IMR-90 (cell line): Measurements from ENCODE around the gene KCNQ1. TPM values are rescaled to one million over a fixed set of nuclear protein-coding genes. Genes with fewer than 3 reads are reported as not detected.

ENCODE experiments used
- ATAC-seq: fragments of 200-7000 bp; cut with Tn5 transposase; 2 replicates; pipeline ENCODE4 v1.9.1; 2020; ENCODE audit warnings: low read depth, mild to moderate bottlenecking, moderate library complexity
- BruUV-seq: library from RNA; stranded (reverse); fragments of 400-500 nt; replicated peaks from 2 replicates; lab custom pipeline; 2021; lab: Mats Ljungman, UMichigan
- CTCF ChIA-PET: fragments of 300-600 bp; formaldehyde crosslinking; extraction: SDS; loops from one replicate; lab custom pipeline; 2021; ENCODE audit warnings: antibody characterized with exemption; lab: Yijun Ruan, JAX
- POLR2A ChIA-PET: fragments of 300-600 bp; sonication (Branson Sonifier 250); formaldehyde crosslinking; loops from one replicate; lab custom pipeline; 2022; ENCODE audit warnings: antibody characterized with exemption; ENCODE audit not compliant: unreplicated experiment; lab: Charles Lee
- DNase-seq: peaks from one replicate; pipeline ENCODE4 v3.0.0; 2013
- H2AFZ ChIP-seq: replicated peaks from 2 replicates; pipeline ENCODE3; 2013; ENCODE audit warnings: low read length, mild to moderate bottlenecking; ENCODE audit not compliant: poor library complexity
- H2AK5ac ChIP-seq: 2 replicates; pipeline ENCODE4 v1.6.1; 2013; ENCODE audit warnings: low read depth, low read length, inconsistent platforms
- H2AK9ac ChIP-seq: replicated peaks from 2 replicates; pipeline ENCODE3; 2013; ENCODE audit warnings: mild to moderate bottlenecking, low read depth, low read length, moderate library complexity; ENCODE audit not compliant: poor library complexity
- H2BK120ac ChIP-seq: 2 replicates; pipeline ENCODE4 v1.6.1; 2013; ENCODE audit warnings: low read depth, low read length, inconsistent platforms
- H2BK15ac ChIP-seq: 3 replicates; pipeline ENCODE4 v1.6.1; 2013; ENCODE audit warnings: low read depth, low read length, inconsistent platforms
- H2BK20ac ChIP-seq: 2 replicates; pipeline ENCODE4 v1.6.1; 2013; ENCODE audit warnings: low read depth, mild to moderate bottlenecking, inconsistent platforms, low read length, moderate library complexity
- H2BK5ac ChIP-seq: 2 replicates; pipeline ENCODE4 v1.6.1; 2013; ENCODE audit warnings: mild to moderate bottlenecking, low read depth, low read length, inconsistent platforms; ENCODE audit not compliant: poor library complexity, severe bottlenecking
- H3K14ac ChIP-seq: replicated peaks from 2 replicates; pipeline ENCODE4 v1.6.1; 2013; ENCODE audit warnings: low read depth, low read length, inconsistent platforms
- H3K18ac ChIP-seq: 2 replicates; pipeline ENCODE4 v1.6.1; 2013; ENCODE audit warnings: low read depth, low read length, control low read depth
- H3K23ac ChIP-seq: 2 replicates; pipeline ENCODE4 v1.6.1; 2013; ENCODE audit warnings: low read depth, low read length, inconsistent platforms
- H3K27ac ChIP-seq: 2 replicates; pipeline ENCODE4 v1.5.1; 2013; ENCODE audit warnings: mild to moderate bottlenecking, control low read depth, low read length; ENCODE audit not compliant: insufficient read depth
- H3K27me3 ChIP-seq: 2 replicates; pipeline ENCODE4 v1.6.1; 2013; ENCODE audit warnings: low read length; ENCODE audit not compliant: control insufficient read depth, insufficient read depth
- H3K36me3 ChIP-seq: 2 replicates; pipeline ENCODE4 v1.6.1; 2013; ENCODE audit warnings: low read length, mixed read lengths; ENCODE audit not compliant: control insufficient read depth, insufficient read depth
- H3K4ac ChIP-seq: 2 replicates; pipeline ENCODE4 v1.6.1; 2013; ENCODE audit warnings: low read depth, low read length, inconsistent platforms
- H3K4me1 ChIP-seq: 2 replicates; pipeline ENCODE4 v1.6.1; 2013; ENCODE audit warnings: low read length, mixed read lengths; ENCODE audit not compliant: control insufficient read depth, insufficient read depth
- H3K4me2 ChIP-seq: 2 replicates; pipeline ENCODE4 v1.6.1; 2013; ENCODE audit warnings: low read depth, mild to moderate bottlenecking, control low read depth, low read length, moderate library complexity
- H3K4me3 ChIP-seq: 2 replicates; pipeline ENCODE4 v1.5.1; 2013; ENCODE audit warnings: low read depth, mild to moderate bottlenecking, control low read depth, low read length, moderate library complexity; ENCODE audit not compliant: insufficient read depth
- H3K56ac ChIP-seq: 2 replicates; pipeline ENCODE4 v1.6.1; 2013; ENCODE audit warnings: low read length, inconsistent platforms; ENCODE audit not compliant: insufficient read depth; ENCODE audit errors: extremely low read depth
- H3K79me1 ChIP-seq, 2 experiments: 2 replicates each; pipeline ENCODE4 v1.6.1; 2013; ENCODE audit warnings: low read length in 2 of 2, inconsistent platforms in 1 of 2, low read depth in 1 of 2
- H3K9ac ChIP-seq: 2 replicates; pipeline ENCODE4 v1.6.1; 2013; ENCODE audit warnings: low read depth, low read length, control low read depth
- H3K9me1 ChIP-seq: 2 replicates; pipeline ENCODE4 v1.6.1; 2013; ENCODE audit warnings: low read length, inconsistent platforms; ENCODE audit not compliant: insufficient read depth
- H3K9me3 ChIP-seq: 2 replicates; pipeline ENCODE4 v1.6.1; 2013; ENCODE audit warnings: low read length; ENCODE audit not compliant: control insufficient read depth, insufficient read depth
- H4K20me1 ChIP-seq: 2 replicates; pipeline ENCODE4 v1.6.1; 2013; ENCODE audit warnings: low read length, inconsistent platforms; ENCODE audit not compliant: insufficient read depth
- H4K5ac ChIP-seq: 2 replicates; pipeline ENCODE4 v1.6.1; 2013; ENCODE audit warnings: mild to moderate bottlenecking, low read depth, low read length, control low read depth
- H4K8ac ChIP-seq, 2 experiments: 2 replicates each; pipeline ENCODE4 v1.6.1; 2013; ENCODE audit warnings: low read depth in 2 of 2, low read length in 2 of 2, control low read depth in 1 of 2, inconsistent platforms in 1 of 2
- H4K91ac ChIP-seq: 2 replicates; pipeline ENCODE4 v1.6.1; 2013; ENCODE audit warnings: low read depth, low read length, inconsistent platforms; ENCODE audit not compliant: insufficient read depth
- BHLHE40 ChIP-seq: fragments of 150-350 bp; IDR thresholded peaks from 2 replicates; pipeline ENCODE4 v1.6.1; 2016; ENCODE audit warnings: mild to moderate bottlenecking, low read depth, low read length
- CEBPB ChIP-seq: IDR thresholded peaks from 2 replicates; pipeline ENCODE4 v1.6.1; 2012; ENCODE audit warnings: low read depth, low read length, improper control_type of control experiment
- CHD1 ChIP-seq: IDR thresholded peaks from 2 replicates; pipeline ENCODE4 v1.6.1; 2012; ENCODE audit warnings: low read depth, low read length, improper control_type of control experiment
- ELK1 ChIP-seq: fragments of 150-350 bp; IDR thresholded peaks from 2 replicates; pipeline ENCODE4 v1.6.1; 2016; ENCODE audit warnings: low read depth, mild to moderate bottlenecking, low read length, moderate library complexity, borderline replicate concordance
- FOS ChIP-seq: fragments of 150-350 bp; IDR thresholded peaks from 2 replicates; pipeline ENCODE4 v1.6.1; 2016; ENCODE audit warnings: low read depth, low read length
- MAFK ChIP-seq: IDR thresholded peaks from 2 replicates; pipeline ENCODE4 v1.6.1; 2012; ENCODE audit warnings: low read depth, low read length, improper control_type of control experiment
- MAZ ChIP-seq: IDR thresholded peaks from 2 replicates; pipeline ENCODE4 v1.6.1; 2012; ENCODE audit warnings: low read depth, mild to moderate bottlenecking, low read length, improper control_type of control experiment, moderate library complexity, borderline replicate concordance
- MXI1 ChIP-seq: IDR thresholded peaks from 2 replicates; pipeline ENCODE4 v1.6.1; 2012; ENCODE audit warnings: low read depth, mild to moderate bottlenecking, low read length, moderate library complexity, borderline replicate concordance
- NFE2L2 ChIP-seq: fragments of 150-350 bp; IDR thresholded peaks from 2 replicates; pipeline ENCODE4 v1.6.1; 2016; ENCODE audit warnings: low read depth, mild to moderate bottlenecking, low read length
- POLR2A ChIP-seq: IDR thresholded peaks from 2 replicates; pipeline ENCODE4 v1.6.1; 2012; ENCODE audit warnings: mild to moderate bottlenecking, low read depth, low read length
- RAD21 ChIP-seq: IDR thresholded peaks from 2 replicates; pipeline ENCODE4 v1.6.1; 2012; ENCODE audit warnings: low read length, improper control_type of control experiment
- RCOR1 ChIP-seq: IDR thresholded peaks from 2 replicates; pipeline ENCODE4 v1.6.1; 2012; ENCODE audit warnings: mild to moderate bottlenecking, low read length, improper control_type of control experiment; ENCODE audit not compliant: insufficient replicate concordance
- RFX5 ChIP-seq: IDR thresholded peaks from 2 replicates; pipeline ENCODE4 v1.8.0; 2012; ENCODE audit warnings: low read depth, mild to moderate bottlenecking, low read length, moderate library complexity
- SMC3 ChIP-seq: fragments of 150-350 bp; IDR thresholded peaks from 2 replicates; pipeline ENCODE4 v1.6.1; 2016; ENCODE audit warnings: low read depth, mild to moderate bottlenecking, antibody characterized with exemption, low read length, moderate library complexity
- USF2 ChIP-seq: fragments of 150-350 bp; IDR thresholded peaks from 2 replicates; pipeline ENCODE4 v1.6.1; 2017; ENCODE audit warnings: mild to moderate bottlenecking, antibody characterized with exemption, low read length, low read depth
- WGBS, 2 experiments: methylation state at CpG; one replicate each; pipeline versions ENCODE4 v1.1.5 to v1.1.7; 2013; ENCODE audit warnings: missing lambda C conversion rate in 2 of 2; ENCODE audit not compliant: insufficient read length in 1 of 2; ENCODE audit errors: extremely low coverage in 2 of 2; 5-methylcytosine and 5-hydroxymethylcytosine counted together
- dilution Hi-C: fragments of 300-500 bp; cut with HindIII; formaldehyde crosslinking; loops from one replicate; pipeline ENCODE4 v1.14.3; 2018; ENCODE audit warnings: low sequenced_read_pairs; ENCODE audit not compliant: unreplicated experiment
- in situ Hi-C: fragments of 300-500 bp; cut with MboI; formaldehyde crosslinking; loops from 3 replicates; pipeline ENCODE4 v1.14.3; 2019; ENCODE audit warnings: low sequenced_read_pairs, inconsistent platforms, mixed read lengths
- intact Hi-C: fragments of 100-400 bp; cut with micrococcal nuclease; formaldehyde crosslinking; loops from 2 replicates; pipeline ENCODE4 v1.10.0; 2022
- polyA plus RNA-seq, 3 experiments: library from polyadenylated mRNA; depleted of rRNA; stranded (reverse); fragments of >200 nt; gene quantifications; 2 replicates each; pipeline ENCODE4 v1.2.3, GENCODE V29; 2012; ENCODE audit warnings: low replicate concordance in 1 of 3
- total RNA-seq: library from RNA; depleted of rRNA; stranded (reverse); fragments of >200 nt; gene quantifications from 2 replicates; pipeline ENCODE4 v1.2.3, GENCODE V29; 2012
- TF ChIP-seq, protein P1 (sequence below): conservative IDR thresholded peaks from 2 replicates; pipeline ENCODE4 v1.5.1; 2012; ENCODE audit warnings: mild to moderate bottlenecking, low read depth, low read length, improper control_type of control experiment

KCNQ1 gene
- total and polyA plus RNA-seq, 2 of the 4 experiments (the other 2 are of a cell fraction) = 0.07 TPM; not detected in 1

DNA sequence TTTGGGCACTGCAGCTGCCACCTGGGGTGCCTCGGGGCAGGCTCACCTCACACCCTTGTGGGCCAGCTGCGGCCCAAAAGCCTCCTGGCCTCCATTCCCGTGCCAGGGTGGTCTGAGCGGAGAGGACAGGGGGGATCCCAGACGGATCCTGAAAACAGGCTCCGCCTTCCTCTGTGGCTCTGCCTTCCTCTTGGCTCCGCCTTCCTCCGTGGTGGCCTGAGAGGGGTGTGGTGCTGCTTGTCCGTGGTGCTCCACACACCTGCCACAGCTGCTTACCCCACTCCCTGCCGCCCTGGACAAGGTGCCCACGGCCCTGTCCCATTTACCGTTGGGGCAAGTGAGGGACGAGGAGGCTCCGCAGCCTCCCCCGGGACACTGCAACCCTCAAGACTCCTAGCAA lies 278.1 kb downstream of the KCNQ1 start:
- H2BK120ac ChIP-seq = no peak overlapping the region
- no peak overlapping the region for H3K27ac ChIP-seq
- no peak overlapping the region for H3K23ac ChIP-seq
- H2AK5ac ChIP-seq = no peak overlapping the region
- H3K56ac ChIP-seq = no peak overlapping the region
- no peaks in the 10 kb centered on the region for H4K20me1 ChIP-seq
- no peak overlapping the region for H2AFZ ChIP-seq
- no peak overlapping the region for H2AK9ac ChIP-seq
- peaks cover 9% of the 10 kb centered on the region for H3K9me3 ChIP-seq
- no peak overlapping the region for H4K5ac ChIP-seq
- H2BK15ac ChIP-seq = no peak overlapping the region
- ChIA-PET CTCF (no interaction called here), POLR2A (no interaction called here)
- intact Hi-C loops (no loop called here), dilution Hi-C loops (no loop called here), in situ Hi-C loops (no loop called here)
- H2BK20ac ChIP-seq = no peak overlapping the region
- no peak overlapping the region for H4K8ac ChIP-seq
- 73% methylated on average over 2 of the region's 15 CpGs; no CpG with 5 or more reads in 1 of the 2 experiments for WGBS, 2 experiments
- peaks cover 65% of the 10 kb centered on the region for H3K27me3 ChIP-seq
- H3K79me1 ChIP-seq = no peaks in the 10 kb centered on the region
- H3K4me3 ChIP-seq = no peak overlapping the region
- TF ChIP-seq RFX5 (no peak), CHD1 (no peak), NFE2L2 (no peak), BHLHE40 (no peak), MXI1 (no peak), POLR2A (no peak), ELK1 (no peak), USF2 (no peak), FOS (no peak), RCOR1 (no peak), MAZ (no peak), RAD21 (no peak), SMC3 (no peak), MAFK (no peak), CEBPB (no peak)
- TF ChIP-seq, protein P1, sequence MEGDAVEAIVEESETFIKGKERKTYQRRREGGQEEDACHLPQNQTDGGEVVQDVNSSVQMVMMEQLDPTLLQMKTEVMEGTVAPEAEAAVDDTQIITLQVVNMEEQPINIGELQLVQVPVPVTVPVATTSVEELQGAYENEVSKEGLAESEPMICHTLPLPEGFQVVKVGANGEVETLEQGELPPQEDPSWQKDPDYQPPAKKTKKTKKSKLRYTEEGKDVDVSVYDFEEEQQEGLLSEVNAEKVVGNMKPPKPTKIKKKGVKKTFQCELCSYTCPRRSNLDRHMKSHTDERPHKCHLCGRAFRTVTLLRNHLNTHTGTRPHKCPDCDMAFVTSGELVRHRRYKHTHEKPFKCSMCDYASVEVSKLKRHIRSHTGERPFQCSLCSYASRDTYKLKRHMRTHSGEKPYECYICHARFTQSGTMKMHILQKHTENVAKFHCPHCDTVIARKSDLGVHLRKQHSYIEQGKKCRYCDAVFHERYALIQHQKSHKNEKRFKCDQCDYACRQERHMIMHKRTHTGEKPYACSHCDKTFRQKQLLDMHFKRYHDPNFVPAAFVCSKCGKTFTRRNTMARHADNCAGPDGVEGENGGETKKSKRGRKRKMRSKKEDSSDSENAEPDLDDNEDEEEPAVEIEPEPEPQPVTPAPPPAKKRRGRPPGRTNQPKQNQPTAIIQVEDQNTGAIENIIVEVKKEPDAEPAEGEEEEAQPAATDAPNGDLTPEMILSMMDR = no peak
- DNase-seq (no peak), ATAC-seq (no peak)
- no peaks in the 10 kb centered on the region for H3K36me3 ChIP-seq
- H3K9ac ChIP-seq = no peak overlapping the region
- no peaks in the 10 kb centered on the region for H3K9me1 ChIP-seq
- no TSS peak for BruUV-seq
- no peak overlapping the region for H3K4ac ChIP-seq
- no peak overlapping the region for H3K14ac ChIP-seq
- no peak overlapping the region for H3K4me2 ChIP-seq
- H2BK5ac ChIP-seq = no peak overlapping the region
- peaks cover 3% of the 10 kb centered on the region; the same call in 1 of the 2 replicates for H3K4me1 ChIP-seq
- no peak overlapping the region for H4K91ac ChIP-seq
- no peak overlapping the region for H3K18ac ChIP-seq
